Adipose tissue (tissue), 3 donors: ENCODE data around the gene PROZ. TPM values are rescaled to one million over a fixed set of nuclear protein-coding genes. Genes with fewer than 3 reads are reported as not detected.

ENCODE experiments used
- H3K27ac ChIP-seq: one replicate; pipeline ENCODE4 v1.5.1; 2013; ENCODE audit warnings: low read depth, low read length
- WGBS, 3 donors: extraction: QIAGEN DNeasy Blood & Tissue Kit; methylation state at CpG; one replicate each; pipeline ENCODE4 v1.1.7; 2013; 5-methylcytosine and 5-hydroxymethylcytosine counted together
- polyA plus RNA-seq, 3 donors: library from polyadenylated mRNA; stranded (reverse); fragments of 200-250 nt; gene quantifications; one replicate each; pipeline ENCODE4 v1.2.3, GENCODE V29; 2013
- donor health status: healthy with polysubstance abuse.
- donor health status: Bipolar disorder and iron deficiency.
- donor health status: healthy.

Gene PROZ
- polyA plus RNA-seq, 3 donors, result not detected

- no peak overlapping the region for H3K27ac ChIP-seq
- 78 to 87% (median 82%) methylated on average over 12 to 13 of the region's 13 CpGs for WGBS, 3 donors
Measured at GRCh38 chr13:113186061-113186900, 27.8 kb downstream of the PROZ start.

GRCh38 chr13:113187263-113187669 is 28.8 kb downstream of the PROZ start:
- no peak overlapping the region for H3K27ac ChIP-seq
- 63 to 88% (median 65%) methylated on average over 9 of the region's 9 CpGs for WGBS, 3 donors

- no peak overlapping the region for H3K27ac ChIP-seq
- 92 to 94% (median 93%) methylated on average over 23 of the region's 23 CpGs for WGBS, 3 donors
Measured at GRCh38 chr13:113187883-113188665, 29.6 kb downstream of the PROZ start.

- H3K27ac ChIP-seq, result no peak overlapping the region
- 76 to 85% (median 83%) methylated on average over 4 of the region's 4 CpGs for WGBS, 3 donors
Measured at GRCh38 chr13:113190181-113190580, 31.7 kb downstream of the PROZ start.

DNA sequence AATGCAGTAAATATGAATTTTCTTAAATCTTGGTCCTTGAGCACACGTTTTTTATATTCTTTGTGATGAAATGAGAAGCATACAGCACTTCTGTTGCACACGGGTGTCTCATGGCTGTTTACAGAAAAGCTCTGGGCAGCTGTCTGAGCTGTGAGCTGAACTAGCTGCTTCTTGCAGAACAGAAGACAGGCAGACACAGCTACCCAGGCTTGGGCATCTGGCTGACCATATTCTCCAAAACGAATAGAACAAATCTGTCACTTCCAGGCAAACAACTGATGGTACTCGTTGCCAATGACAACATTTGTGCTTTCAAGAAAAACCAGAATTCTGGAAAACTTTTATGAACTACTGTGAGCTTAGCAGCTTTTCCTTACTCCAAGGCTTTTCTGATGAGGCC is 33.8 kb downstream of the PROZ start:
- no peak overlapping the region for H3K27ac ChIP-seq
- 80 to 92% (median 87%) methylated on average over 4 of the region's 4 CpGs for WGBS, 3 donors

GRCh38 chr13:113192902-113193301 is 34.5 kb downstream of the PROZ start:
- no peak overlapping the region for H3K27ac ChIP-seq
- WGBS, 3 donors, result 94 to 98% (median 96%) methylated on average over 2 of the region's 2 CpGs

- H3K27ac ChIP-seq, result no peak overlapping the region
- WGBS, 3 donors, result 30 to 71% (median 60%) methylated on average over 6 of the region's 6 CpGs
Measured at GRCh38 chr13:113195360-113195759, 36.9 kb downstream of the PROZ start.

DNA sequence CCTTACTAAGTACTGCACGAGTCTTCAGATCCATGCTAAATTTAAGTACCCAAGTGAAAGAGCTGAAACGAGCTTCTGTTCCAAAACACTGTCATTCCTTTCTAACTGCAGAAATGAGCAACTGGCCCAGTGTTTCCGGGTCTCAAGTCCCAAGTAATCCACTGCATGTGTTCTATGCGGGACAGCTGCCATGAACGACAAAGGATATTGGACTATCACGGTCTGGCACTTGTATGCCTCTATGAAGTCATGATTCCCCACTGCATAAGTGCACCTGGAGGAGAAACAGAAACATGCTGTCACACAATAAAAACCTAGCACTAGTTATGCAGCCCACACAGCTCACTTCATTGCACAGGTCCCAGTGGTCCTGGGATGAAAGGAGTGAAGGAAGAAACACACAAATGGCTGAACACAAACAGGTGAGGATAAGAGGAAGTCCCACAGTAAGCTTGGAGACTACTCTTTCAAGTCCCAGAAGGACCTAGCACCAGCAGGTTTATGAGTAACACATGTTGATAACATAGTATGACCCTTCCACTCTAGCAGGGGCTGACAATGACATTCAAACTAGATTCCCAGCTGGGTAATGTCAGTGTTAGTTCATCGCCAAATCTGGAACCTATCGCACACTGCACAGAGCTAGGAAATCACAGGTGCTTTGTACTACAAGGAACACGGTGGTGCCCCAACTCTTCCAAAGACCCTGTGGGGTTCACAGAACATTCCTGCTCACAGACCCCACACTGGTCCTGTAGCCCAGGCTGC is 38.7 kb downstream of the PROZ start:
- 92 to 96% (median 92%) methylated on average over 9 of the region's 9 CpGs for WGBS, 3 donors
- H3K27ac ChIP-seq, result no peak overlapping the region

DNA sequence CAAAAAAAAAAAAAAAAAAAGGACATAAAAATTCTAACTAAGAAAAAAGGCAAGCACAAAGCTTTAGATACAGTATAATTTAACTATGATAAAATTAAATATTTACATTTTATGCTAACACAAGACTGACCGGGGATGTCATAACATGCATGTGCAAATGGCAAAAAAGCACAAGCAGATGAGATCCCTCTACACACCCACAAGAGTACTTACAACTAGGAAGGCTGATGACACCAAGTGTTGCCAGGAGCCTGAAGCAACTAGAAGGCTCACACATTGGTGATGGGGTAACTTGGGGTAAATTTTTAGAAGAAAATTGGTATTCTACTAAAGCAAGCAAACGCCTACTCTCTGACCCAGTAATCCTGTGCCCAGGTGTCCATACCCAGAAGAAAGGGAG is 43.4 kb downstream of the PROZ start:
- WGBS, 3 donors, result 90 to 93% (median 91%) methylated on average over 2 of the region's 2 CpGs
- H3K27ac ChIP-seq, result no peak overlapping the region

- WGBS, 3 donors, result 82 to 93% (median 91%) methylated on average over 4 of the region's 4 CpGs
- no peak overlapping the region for H3K27ac ChIP-seq
Measured at GRCh38 chr13:113202912-113203311, 44.5 kb downstream of the PROZ start.

DNA sequence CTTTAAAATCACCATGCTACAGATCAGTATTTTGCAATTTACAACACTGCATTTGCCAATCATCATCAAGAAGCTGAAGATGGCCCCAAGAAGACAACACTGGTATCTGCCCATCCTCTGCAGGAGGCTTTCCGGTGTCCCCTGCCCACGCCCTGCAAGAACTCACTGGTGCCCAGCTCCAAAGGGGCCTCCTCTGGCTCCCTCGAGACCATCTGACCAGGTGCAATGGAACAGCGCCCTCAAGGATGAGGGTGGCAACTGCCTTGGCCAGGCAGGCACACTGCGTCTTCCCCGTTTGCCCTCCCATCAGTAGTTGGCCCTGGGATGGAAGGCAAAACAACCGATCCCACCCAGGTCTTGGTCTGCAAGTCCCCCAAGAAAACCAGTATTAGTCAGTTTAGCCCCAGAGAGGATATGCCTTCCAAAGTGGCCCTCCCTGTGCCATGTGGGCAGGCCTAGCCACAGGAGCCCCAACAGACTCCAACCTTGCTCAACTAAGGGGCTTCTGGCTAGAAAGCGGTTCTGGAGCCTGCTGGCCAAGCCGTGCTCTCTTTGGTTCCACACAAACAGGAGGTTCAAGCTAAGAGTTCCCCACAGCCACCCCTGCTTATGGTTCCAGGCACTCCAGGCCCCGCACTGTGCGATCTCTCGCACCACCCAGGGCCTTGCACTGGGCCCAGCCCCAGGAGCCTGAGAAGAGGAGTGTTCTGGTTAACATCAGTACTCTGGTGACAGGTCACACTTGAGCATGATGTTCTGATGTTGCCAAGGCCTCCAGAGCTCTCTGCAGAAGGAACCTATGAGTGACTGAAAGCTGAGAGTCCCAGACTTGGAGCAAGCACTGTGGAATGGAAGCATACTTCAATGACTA is 45.3 kb downstream of the PROZ start:
- H3K27ac ChIP-seq, result no peak overlapping the region
- WGBS, 3 donors, result 87 to 95% (median 94%) methylated on average over 12 of the region's 12 CpGs

DNA sequence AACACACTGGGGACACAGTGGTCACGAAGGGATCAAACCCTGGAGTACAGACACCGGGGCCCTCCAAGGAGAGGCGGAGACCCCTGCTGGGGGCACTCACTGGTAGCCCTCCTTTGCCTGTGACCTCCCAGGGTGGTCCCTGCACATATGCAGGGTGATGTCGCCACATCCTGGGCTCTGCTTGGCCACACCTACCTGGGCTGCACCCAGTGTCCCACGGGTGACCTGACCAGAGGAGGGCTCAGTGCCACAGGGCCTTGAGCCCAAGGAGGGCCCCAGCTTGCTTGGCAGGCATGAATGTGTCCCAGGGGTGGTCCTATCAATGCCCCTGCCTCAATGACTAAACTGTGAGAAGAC is 45.9 kb downstream of the PROZ start:
- no peak overlapping the region for H3K27ac ChIP-seq
- 85 to 91% (median 88%) methylated on average over 5 of the region's 5 CpGs for WGBS, 3 donors

DNA sequence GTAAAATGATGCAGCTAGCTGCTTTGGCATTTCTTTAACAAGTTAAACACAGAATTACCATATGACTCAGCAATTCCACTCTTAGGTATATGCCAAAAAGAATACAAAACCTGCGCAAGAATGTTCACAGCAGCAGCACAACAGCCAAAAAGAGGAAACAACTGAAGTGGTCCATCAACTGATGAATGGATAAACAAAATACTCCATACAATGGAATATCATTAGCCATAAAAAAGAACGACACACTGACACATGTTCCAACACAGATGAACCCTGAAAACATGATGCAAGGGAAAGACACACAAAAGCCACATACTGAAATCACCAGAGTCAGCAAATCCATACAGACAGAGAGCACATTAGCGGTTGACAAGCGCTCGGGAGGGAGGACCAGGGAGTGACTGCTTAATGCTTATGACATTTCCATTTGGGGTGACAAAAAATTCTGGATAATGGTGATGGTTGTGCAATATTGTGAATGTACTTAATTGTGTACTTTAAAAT is 47.0 kb downstream of the PROZ start:
- 61 to 75% (median 65%) methylated on average over 5 of the region's 5 CpGs for WGBS, 3 donors
- H3K27ac ChIP-seq, result no peak overlapping the region

DNA sequence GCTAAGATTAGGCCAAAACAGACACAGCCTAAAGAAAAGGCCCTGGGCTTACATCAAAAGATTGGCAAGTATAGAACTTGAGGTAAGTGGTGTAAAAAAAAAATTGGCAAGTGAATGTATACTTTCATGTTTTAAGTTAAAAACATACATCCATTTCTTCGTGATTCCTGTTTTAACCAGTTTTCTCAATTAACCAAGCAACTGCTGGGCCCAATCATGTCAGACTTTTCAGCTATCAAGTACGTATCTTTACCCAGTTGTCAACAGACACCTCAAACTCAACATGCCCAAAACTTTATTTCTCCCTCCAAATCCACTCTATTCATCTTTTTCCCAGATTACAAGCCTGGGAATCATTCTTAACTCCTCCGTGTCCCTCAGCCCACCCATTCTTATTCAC is 49.0 kb downstream of the PROZ start:
- H3K27ac ChIP-seq, result no peak overlapping the region
- WGBS, 3 donors, result 25 to 52% (median 41%) methylated on average over 3 of the region's 3 CpGs

DNA sequence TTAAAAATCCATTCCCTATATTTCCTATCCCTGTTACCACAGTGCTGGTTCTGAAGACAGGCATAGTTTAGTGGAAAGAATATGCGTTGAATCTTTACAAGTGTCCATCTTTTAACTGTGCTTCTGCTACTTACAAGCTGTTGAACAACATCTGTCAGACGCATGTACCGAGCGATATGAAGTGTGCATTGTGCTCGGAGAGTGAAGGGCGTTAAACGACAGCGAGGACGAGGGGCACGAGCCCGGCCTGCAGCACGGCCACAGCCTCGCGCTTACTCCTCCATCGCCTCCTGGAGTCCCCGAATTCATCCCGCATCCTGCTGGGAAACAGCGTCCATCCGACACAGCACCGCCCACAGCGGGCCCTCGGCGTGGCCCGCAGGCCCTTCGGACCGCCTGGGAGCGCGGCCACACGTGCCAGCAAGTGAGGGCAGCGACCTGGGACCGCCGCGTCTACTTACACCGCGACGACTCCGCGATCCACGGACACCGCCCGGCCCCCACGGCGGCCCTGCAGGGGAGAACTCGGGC is 49.5 kb downstream of the PROZ start:
- 0 to 1% (median 1%) methylated on average over 44 of the region's 44 CpGs for WGBS, 3 donors
- H3K27ac ChIP-seq, result peak overlapping the region; percentile 86

GRCh38 chr13:113208421-113209335 is 50.2 kb downstream of the PROZ start, which contains the start of gene PCID2:
Gene PCID2, minus strand, starts transcription at chr13:113208669. Its CDS starts 35 bp downstream, at chr13:113208634.
- 0 to 1% (median 1%) methylated on average over 78 to 103 of the region's 103 CpGs for WGBS, 3 donors
- H3K27ac ChIP-seq, result peak within 1 kb of the TSS; percentile 86
